Spleen (tissue), 11 donors: ENCODE measurements around the gene BTBD3. TPM values are rescaled to one million over a fixed set of nuclear protein-coding genes. Genes with fewer than 3 reads are reported as not detected.

Experiments
- DNase-seq: peaks from one replicate; pipeline ENCODE4 v3.0.0-alpha.2; 2020
- H3K27ac ChIP-seq, 8 donors: fragments of 200-600 bp; sonication (generic) in 7 of 8; 1 replicate in 4 of 8; 2 replicates in 4 of 8; pipeline versions ENCODE4 v1.5.0 to v1.8.0; 2016 to 2021; ENCODE audit warnings: inconsistent platforms in 4 of 8, mild to moderate bottlenecking in 4 of 8, moderate library complexity in 1 of 8
- H3K27me3 ChIP-seq, 7 donors: fragments of 200-600 bp; sonication (generic) in 6 of 7; replicated peaks in 1 of 7; 1 replicate in 4 of 7; 2 replicates in 3 of 7; pipeline versions ENCODE4 v1.5.0 to v1.8.0; 2016 to 2021; ENCODE audit warnings: inconsistent platforms in 3 of 7, mild to moderate bottlenecking in 1 of 7
- H3K36me3 ChIP-seq, 6 donors: fragments of 200-600 bp; sonication (generic) in 5 of 6; 1 replicate in 4 of 6; 2 replicates in 2 of 6; pipeline versions ENCODE4 v1.5.0 to v1.8.0; 2016 to 2021; ENCODE audit warnings: inconsistent platforms in 2 of 6
- H3K4me1 ChIP-seq, 6 donors: fragments of 200-600 bp; sonication (generic) in 5 of 6; 1 replicate in 3 of 6; 2 replicates in 3 of 6; pipeline versions ENCODE4 v1.5.0 to v1.8.0; 2016 to 2021; ENCODE audit warnings: inconsistent platforms in 3 of 6
- H3K4me3 ChIP-seq, 8 donors: fragments of 200-600 bp; sonication (generic) in 7 of 8; 1 replicate in 4 of 8; 2 replicates in 4 of 8; pipeline versions ENCODE4 v1.5.0 to v1.8.0; 2016 to 2021; ENCODE audit warnings: inconsistent platforms in 4 of 8, mild to moderate bottlenecking in 4 of 8, moderate library complexity in 2 of 8
- H3K9me3 ChIP-seq, 8 donors: fragments of 200-600 bp; sonication (generic) in 7 of 8; 1 replicate in 4 of 8; 2 replicates in 4 of 8; pipeline versions ENCODE4 v1.5.0 to v1.8.0; 2016 to 2021; ENCODE audit warnings: inconsistent platforms in 4 of 8
- CTCF ChIP-seq, 11 experiments: fragments of 200-600 bp in 7 of 11; fragments of 450-650 bp in 4 of 11; sonication (generic) in 4 of 11; IDR thresholded peaks in 8 of 11; conservative IDR thresholded peaks in 3 of 11; 1 replicate in 7 of 11; 2 replicates in 4 of 11; pipeline versions ENCODE4 v1.4.0 to v1.8.0; 2016 to 2021; ENCODE audit warnings: antibody characterized with exemption in 11 of 11, inconsistent platforms in 4 of 11, mild to moderate bottlenecking in 1 of 11
- POLR2A ChIP-seq, 3 donors: fragments of 450-650 bp; IDR thresholded peaks; one replicate each; pipeline ENCODE4 v1.5.1; 2017; ENCODE audit warnings: antibody characterized with exemption in 3 of 3, mild to moderate bottlenecking in 1 of 3
- POLR2AphosphoS5 ChIP-seq, 3 donors: sonication (generic); formaldehyde crosslinking; IDR thresholded peaks; one replicate each; pipeline ENCODE4 v1.5.1; 2017; ENCODE audit warnings: antibody characterized with exemption in 3 of 3
- WGBS, 5 donors: extraction: QIAGEN DNeasy Blood & Tissue Kit in 3 of 5; methylation state at CpG; one replicate each; pipeline versions ENCODE4 v1.1.5 to v1.1.7; 2013 to 2018; 5-methylcytosine and 5-hydroxymethylcytosine counted together
- intact Hi-C: fragments of 100-400 bp; cut with DNase I; formaldehyde crosslinking; loops from one replicate; pipeline ENCODE4 v1.15.0; 2023; ENCODE audit warnings: low total_unique reads
- polyA plus RNA-seq, 3 donors: library from polyadenylated mRNA; stranded (reverse); fragments of 200-250 nt; gene quantifications; one replicate each; pipeline ENCODE4 v1.2.1, GENCODE V29; 2013
- total RNA-seq, 7 donors: library from RNA; depleted of rRNA in 3 of 7; stranded (reverse); fragments of >200 nt in 3 of 7; fragmentation: NEBNext Ultra II Directional in 4 of 7; extraction: Animal tissue kit (Norgen Biotek cat#: 25700) in 4 of 7; gene quantifications; one replicate each; pipeline versions ENCODE4 v1.1.0 to v1.2.1, GENCODE V29; 2016 to 2021
- donor health status: healthy with polysubstance abuse.
- donor health status: DM: no; HTN: no; CAD: no; lungs with moderate emphysema.
- donor health status: DM: no; HTN: no; CAD: no.
- donor health status: Bipolar disorder and iron deficiency.
- donor health status: healthy.
- donor health status: DM: no; HTN: no; CAD: no.
- donor health status: DM: yes; HTN: yes; CAD: no.

The BTBD3 gene
- total and polyA plus RNA-seq, 10 donors, result 3.3 to 30.7 (median 18.3) TPM

GRCh38 chr20:11924923-11925322, 7.2 kb downstream of the BTBD3 start:
- H3K27me3 ChIP-seq, result no peaks in the 10 kb centered on the region
- no peak for TF ChIP-seq POLR2AphosphoS5 (IDR thresholded peaks at IDR 0.05)
- no peak for TF ChIP-seq CTCF (IDR thresholded peaks at IDR 0.05 in 8 of 11, conservative IDR thresholded peaks at IDR 0.05 in 3 of 11)
- no peak for TF ChIP-seq POLR2A (IDR thresholded peaks at IDR 0.05)
- H3K4me3 ChIP-seq, result no peak overlapping the region
- H3K36me3 ChIP-seq, result peaks cover 0 to 30% (median 2%) of the 10 kb centered on the region in 6 donors
- intact Hi-C loops, result no loop called here
- H3K9me3 ChIP-seq, result no peaks in the 10 kb centered on the region
- DNase-seq, result no peak
- no peak overlapping the region for H3K27ac ChIP-seq
- WGBS, 5 donors, result 87 to 99% (median 97%) methylated on average over 6 of the region's 6 CpGs
- peaks cover 0 to 5% (median 0%) of the 10 kb centered on the region in 6 donors for H3K4me1 ChIP-seq

GRCh38 chr20:11926292-11926998, 8.8 kb downstream of the BTBD3 start:
- WGBS, 5 donors, result 88 to 95% (median 91%) methylated on average over 4 of the region's 4 CpGs
- no peaks in the 10 kb centered on the region for H3K4me1 ChIP-seq
- no peak for DNase-seq
- H3K4me3 ChIP-seq, result no peak overlapping the region
- peaks cover 0 to 30% (median 2%) of the 10 kb centered on the region in 6 donors for H3K36me3 ChIP-seq
- intact Hi-C loops, result no loop called here
- no peaks in the 10 kb centered on the region for H3K27me3 ChIP-seq
- no peak for TF ChIP-seq POLR2A (IDR thresholded peaks at IDR 0.05)
- H3K9me3 ChIP-seq, result no peaks in the 10 kb centered on the region
- H3K27ac ChIP-seq, result no peak overlapping the region

- Histone ChIP-seq H3K27ac (no peak overlapping the region), H3K36me3 (peaks cover 0 to 10% (median 0%) of the 10 kb centered on the region in 6 donors), H3K9me3 (no peaks in the 10 kb centered on the region), H3K4me1 (no peaks in the 10 kb centered on the region), H3K4me3 (no peak overlapping the region), H3K27me3 (no peaks in the 10 kb centered on the region)
- WGBS, 5 donors, result 66 to 89% (median 83%) methylated on average over 3 of the region's 3 CpGs
- intact Hi-C loops, result no loop called here
- TF ChIP-seq CTCF (IDR thresholded peaks at IDR 0.05 in 8 of 11, conservative IDR thresholded peaks at IDR 0.05 in 3 of 11), result no peak
- no peak for TF ChIP-seq POLR2A (IDR thresholded peaks at IDR 0.05)
- TF ChIP-seq POLR2AphosphoS5 (IDR thresholded peaks at IDR 0.05), result no peak
- DNase-seq, result no peak
These were observed 12.3 kb downstream of the BTBD3 start for GRCh38 chr20:11929947-11930346.

- 52 to 73% (median 61%) methylated on average over 8 of the region's 8 CpGs for WGBS, 5 donors
- H3K4me1 ChIP-seq, result no peaks in the 10 kb centered on the region
- TF ChIP-seq POLR2AphosphoS5 (IDR thresholded peaks at IDR 0.05) (no peak), CTCF (IDR thresholded peaks at IDR 0.05 in 8 of 11, conservative IDR thresholded peaks at IDR 0.05 in 3 of 11) (no peak), POLR2A (IDR thresholded peaks at IDR 0.05) (no peak)
These were observed 17.8 kb downstream of the BTBD3 start for GRCh38 chr20:11935212-11936154.

More at GRCh38 chr20:11935212-11936154, 17.8 kb downstream of the BTBD3 start:
- Histone ChIP-seq H3K27ac (no peak overlapping the region), H3K36me3 (no peaks in the 10 kb centered on the region), H3K27me3 (no peaks in the 10 kb centered on the region), H3K9me3 (no peaks in the 10 kb centered on the region), H3K4me3 (no peak overlapping the region)
- DNase-seq, result no peak
- intact Hi-C loops, result no loop called here
